Vagina (tissue), 2 donors: ENCODE measurements around the gene CAV1.

ENCODE experiments used
- POLR2A ChIP-seq, 2 donors: fragments of 450-650 bp; IDR thresholded peaks; one replicate each; pipeline ENCODE4 v1.6.1; 2017; ENCODE audit warnings: antibody characterized with exemption in 2 of 2, mild to moderate bottlenecking in 2 of 2, moderate library complexity in 2 of 2
- POLR2AphosphoS5 ChIP-seq, 2 donors: sonication (generic); formaldehyde crosslinking; IDR thresholded peaks; one replicate each; pipeline ENCODE4 v1.9.0; 2017; ENCODE audit warnings: antibody characterized with exemption in 2 of 2, mild to moderate bottlenecking in 2 of 2, low read depth in 1 of 2; ENCODE audit not compliant: insufficient read depth in 1 of 2
- TF ChIP-seq, protein P1 (sequence below), 3 experiments: fragments of 450-650 bp in 2 of 3; fragments of 200-600 bp in 1 of 3; sonication (generic) in 1 of 3; IDR thresholded peaks; one replicate each; pipeline ENCODE4 v1.5.1; 2017 to 2019; ENCODE audit warnings: antibody characterized with exemption in 3 of 3, mild to moderate bottlenecking in 2 of 3, moderate library complexity in 2 of 3

DNA sequence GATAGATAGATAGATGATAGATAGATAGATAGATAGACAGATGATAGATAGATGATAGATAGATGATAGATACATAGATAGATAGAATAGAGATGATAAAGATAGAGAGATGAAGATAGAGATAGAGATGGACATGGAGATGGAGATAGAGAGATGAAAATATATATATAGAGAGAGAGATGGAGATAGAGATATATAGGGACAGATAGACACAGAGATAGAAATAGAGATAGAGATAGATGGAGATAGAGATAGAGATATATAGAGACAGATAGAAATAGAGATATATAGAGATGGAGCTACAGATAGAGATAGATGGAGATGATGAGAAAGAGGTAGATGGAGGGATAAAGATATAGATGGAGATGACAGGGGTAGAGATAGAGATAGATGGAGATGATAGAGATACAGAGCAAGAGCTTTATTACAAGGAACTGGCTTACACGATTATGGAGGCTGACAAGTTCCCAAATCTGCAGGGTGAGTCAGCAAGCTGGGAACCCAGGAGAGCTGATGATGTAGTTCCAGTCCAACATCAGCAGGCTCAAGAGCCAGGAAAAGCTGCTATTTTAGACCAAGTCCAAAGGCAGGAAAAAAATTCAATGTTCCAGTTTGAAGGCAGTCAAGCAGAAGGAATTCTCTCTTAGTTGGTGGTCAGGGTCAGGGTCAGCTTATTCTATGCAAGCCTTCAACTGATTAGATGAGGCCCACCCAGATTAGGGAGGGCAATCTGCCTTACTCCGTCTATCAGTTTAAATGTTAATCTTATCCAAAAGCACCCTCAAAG, 37.1 kb downstream of the CAV1 start:
- TF ChIP-seq, protein P1, sequence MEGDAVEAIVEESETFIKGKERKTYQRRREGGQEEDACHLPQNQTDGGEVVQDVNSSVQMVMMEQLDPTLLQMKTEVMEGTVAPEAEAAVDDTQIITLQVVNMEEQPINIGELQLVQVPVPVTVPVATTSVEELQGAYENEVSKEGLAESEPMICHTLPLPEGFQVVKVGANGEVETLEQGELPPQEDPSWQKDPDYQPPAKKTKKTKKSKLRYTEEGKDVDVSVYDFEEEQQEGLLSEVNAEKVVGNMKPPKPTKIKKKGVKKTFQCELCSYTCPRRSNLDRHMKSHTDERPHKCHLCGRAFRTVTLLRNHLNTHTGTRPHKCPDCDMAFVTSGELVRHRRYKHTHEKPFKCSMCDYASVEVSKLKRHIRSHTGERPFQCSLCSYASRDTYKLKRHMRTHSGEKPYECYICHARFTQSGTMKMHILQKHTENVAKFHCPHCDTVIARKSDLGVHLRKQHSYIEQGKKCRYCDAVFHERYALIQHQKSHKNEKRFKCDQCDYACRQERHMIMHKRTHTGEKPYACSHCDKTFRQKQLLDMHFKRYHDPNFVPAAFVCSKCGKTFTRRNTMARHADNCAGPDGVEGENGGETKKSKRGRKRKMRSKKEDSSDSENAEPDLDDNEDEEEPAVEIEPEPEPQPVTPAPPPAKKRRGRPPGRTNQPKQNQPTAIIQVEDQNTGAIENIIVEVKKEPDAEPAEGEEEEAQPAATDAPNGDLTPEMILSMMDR (IDR thresholded peaks at IDR 0.05): no peak
- no peak for TF ChIP-seq POLR2A (IDR thresholded peaks at IDR 0.05)
- TF ChIP-seq POLR2AphosphoS5 (IDR thresholded peaks at IDR 0.05; ENCODE audit: insufficient read depth in 1 of 2, low read depth in 1 of 2): no peak
